GM18520 (cell line): ENCODE results near the gene SUSD3.
A peak's percentile ranks its signal among the peaks of the same experiment; 100 is the strongest.

Source experiments
- ATAC-seq: cut with Tn5 transposase; IDR thresholded peaks from one replicate; pipeline ENCODE4 v1.9.1; 2021; ENCODE audit not compliant: unreplicated experiment

Gene SUSD3

GRCh38 chr9:93051680-93052089 is 6.8 kb upstream of the SUSD3 start:
- ATAC-seq: no peak

- no peak for ATAC-seq
These were observed 5.5 kb upstream of the SUSD3 start for GRCh38 chr9:93052791-93053540.

- no peak for ATAC-seq
These were observed 4.6 kb upstream of the SUSD3 start for GRCh38 chr9:93053781-93054331.

GRCh38 chr9:93054758-93055704 is 3.5 kb upstream of the SUSD3 start:
- ATAC-seq: no peak

GRCh38 chr9:93057042-93057702 is 1.3 kb upstream of the SUSD3 start:
- no peak for ATAC-seq

- ATAC-seq: no peak
These were observed 672 bp upstream of the SUSD3 start for GRCh38 chr9:93057703-93058354.

- no peak for ATAC-seq
These were observed 662 bp downstream of the SUSD3 start for GRCh38 chr9:93059011-93059714.

GRCh38 chr9:93059715-93060578 is 1.4 kb downstream of the SUSD3 start:
- ATAC-seq: no peak

- ATAC-seq: no peak
These were observed 2.3 kb downstream of the SUSD3 start for GRCh38 chr9:93060746-93061259.

- no peak for ATAC-seq
These were observed 2.8 kb downstream of the SUSD3 start for GRCh38 chr9:93061260-93061751.

- no peak for ATAC-seq
These were observed 3.6 kb downstream of the SUSD3 start for GRCh38 chr9:93061791-93062763.

- peak; percentile 96 for ATAC-seq
These were observed 6.1 kb downstream of the SUSD3 start for GRCh38 chr9:93064392-93065134.

GRCh38 chr9:93065135-93065720 is 6.7 kb downstream of the SUSD3 start:
- no peak for ATAC-seq

- ATAC-seq: no peak
These were observed 8.6 kb downstream of the SUSD3 start for GRCh38 chr9:93066978-93067603.

GRCh38 chr9:93068956-93069355 is 10.5 kb downstream of the SUSD3 start:
- ATAC-seq: no peak

- no peak for ATAC-seq
These were observed 13.0 kb downstream of the SUSD3 start for GRCh38 chr9:93071464-93071863.
